Measurements from ENCODE around the gene RPP38. TPM values are rescaled to one million over a fixed set of nuclear protein-coding genes. Genes with fewer than 3 reads are reported as not detected.

The RPP38 gene, protein sequence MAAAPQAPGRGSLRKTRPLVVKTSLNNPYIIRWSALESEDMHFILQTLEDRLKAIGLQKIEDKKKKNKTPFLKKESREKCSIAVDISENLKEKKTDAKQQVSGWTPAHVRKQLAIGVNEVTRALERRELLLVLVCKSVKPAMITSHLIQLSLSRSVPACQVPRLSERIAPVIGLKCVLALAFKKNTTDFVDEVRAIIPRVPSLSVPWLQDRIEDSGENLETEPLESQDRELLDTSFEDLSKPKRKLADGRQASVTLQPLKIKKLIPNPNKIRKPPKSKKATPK
- polyA plus RNA-seq (ENCODE audit: insufficient read length in 10 of 10) = 10 to 100 TPM; 11.1 to 16.3 (median 13.1) TPM
- long read RNA-seq, donor 1, partial matches to known transcripts = 0 of 5 reads
- long read RNA-seq, donor 1, other reads (novel, unspliced or antisense) = 0 of 5 reads
- long read RNA-seq, donor 2, partial matches to known transcripts = 0 of 2 reads
- long read RNA-seq, donor 2, other reads (novel, unspliced or antisense) = 0 of 2 reads
- long read RNA-seq, donor 3 = 0 reads
- long read RNA-seq, donor 4, partial matches to known transcripts = 0 of 4 reads
- long read RNA-seq, donor 4, other reads (novel, unspliced or antisense) = 0 of 4 reads
- long read RNA-seq, donor 5, partial matches to known transcripts = 0 of 6 reads
- long read RNA-seq, donor 5, other reads (novel, unspliced or antisense) = 0 of 6 reads
- long read RNA-seq, donor 6, partial matches to known transcripts = 0 of 9 reads
- long read RNA-seq, donor 6, other reads (novel, unspliced or antisense) = 6 of 9 reads
- long read RNA-seq, donor 7, partial matches to known transcripts = 0 of 4 reads
- long read RNA-seq, donor 7, other reads (novel, unspliced or antisense) = 0 of 4 reads
- long read RNA-seq, donor 8, partial matches to known transcripts = 8 of 12 reads
- long read RNA-seq, donor 8, other reads (novel, unspliced or antisense) = 0 of 12 reads
- long read RNA-seq, donor 9, partial matches to known transcripts = 0 of 1 reads
- long read RNA-seq, donor 9, other reads (novel, unspliced or antisense) = 0 of 1 reads

DNA sequence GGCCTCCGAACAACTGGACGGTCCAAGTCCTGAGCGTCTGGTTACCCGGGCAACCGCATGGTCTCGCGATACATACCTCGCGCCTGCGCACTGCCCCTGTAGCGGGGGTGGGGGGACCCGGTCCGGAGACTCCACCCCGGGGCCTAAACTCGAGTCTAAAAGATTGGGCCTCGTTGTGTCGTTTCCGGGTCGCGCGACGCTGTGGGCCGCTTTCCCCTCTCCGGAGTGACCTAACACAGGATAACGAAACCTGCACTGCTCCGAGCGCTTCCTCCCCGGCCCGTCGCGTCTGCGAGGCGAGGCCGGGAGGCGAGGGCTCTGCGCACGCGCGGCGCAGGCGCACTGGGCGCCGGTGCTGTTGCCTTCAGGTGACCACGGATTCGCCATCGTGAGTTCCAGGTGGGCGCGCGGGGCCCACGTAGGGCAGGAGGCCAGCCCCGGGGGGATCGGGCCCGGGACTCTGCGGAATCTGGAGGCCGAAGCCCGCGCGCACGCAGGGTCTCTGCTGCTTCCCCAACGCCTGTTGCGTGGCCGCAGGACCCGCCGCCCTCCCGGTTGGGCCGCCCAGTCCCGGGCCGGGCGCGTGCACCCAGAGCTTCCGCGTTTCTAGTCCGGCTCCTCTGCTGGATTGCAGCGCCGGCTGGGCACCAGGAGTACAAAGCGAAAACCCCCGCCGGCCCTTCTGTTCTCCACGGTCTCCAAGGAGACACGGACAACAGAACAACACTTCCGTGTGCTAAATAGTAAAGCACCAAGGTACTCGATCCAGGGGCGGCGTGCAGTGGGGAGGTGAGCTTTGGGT is at the start of gene RPP38:
RPP38 (plus strand) TSS at position 345 of the 802 bp plus-strand sequence. CDS start 5,960 bp downstream, outside the sequence.
- DNase-seq = peak; percentile 95 to 99 (median 96)

DNA sequence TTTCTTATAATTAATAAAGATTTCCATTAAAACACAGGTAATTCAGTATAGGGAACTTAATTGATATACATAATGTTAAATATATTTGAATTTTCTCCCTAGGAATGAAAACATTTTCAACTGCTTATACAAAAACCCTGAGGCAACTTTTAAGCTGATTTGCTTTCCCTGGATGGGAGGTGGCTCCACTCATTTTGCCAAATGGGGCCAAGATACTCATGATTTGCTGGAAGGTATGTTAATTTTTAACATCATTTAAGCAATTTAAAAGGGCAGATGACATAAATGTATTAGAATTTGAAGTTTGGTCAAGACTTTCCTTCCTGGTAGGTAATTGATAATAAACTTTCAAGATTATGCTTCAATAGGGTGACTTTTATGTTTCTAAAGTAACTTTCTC is 47.6 kb upstream of the RPP38 start:
- no peak for DNase-seq

DNA sequence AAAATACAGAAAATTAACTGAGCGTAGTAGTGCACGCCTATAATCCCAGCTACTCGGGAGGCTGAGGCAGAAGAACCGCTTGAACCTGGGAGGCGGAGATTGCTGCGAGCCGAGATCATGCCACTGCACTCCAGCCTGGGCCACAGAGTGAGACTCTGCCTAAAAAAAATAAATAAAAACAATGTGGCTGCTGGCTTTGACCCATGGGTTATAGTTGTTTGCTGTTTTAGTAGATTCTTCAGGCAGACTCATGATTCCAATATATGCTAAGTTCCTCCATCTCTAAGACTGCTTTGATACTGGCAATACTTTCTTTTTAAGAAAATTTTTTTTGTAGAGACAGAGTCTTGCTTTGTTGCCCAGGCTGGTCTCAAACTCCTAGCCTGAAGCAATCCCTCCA is 45.0 kb upstream of the RPP38 start:
- DNase-seq = no peak

DNA sequence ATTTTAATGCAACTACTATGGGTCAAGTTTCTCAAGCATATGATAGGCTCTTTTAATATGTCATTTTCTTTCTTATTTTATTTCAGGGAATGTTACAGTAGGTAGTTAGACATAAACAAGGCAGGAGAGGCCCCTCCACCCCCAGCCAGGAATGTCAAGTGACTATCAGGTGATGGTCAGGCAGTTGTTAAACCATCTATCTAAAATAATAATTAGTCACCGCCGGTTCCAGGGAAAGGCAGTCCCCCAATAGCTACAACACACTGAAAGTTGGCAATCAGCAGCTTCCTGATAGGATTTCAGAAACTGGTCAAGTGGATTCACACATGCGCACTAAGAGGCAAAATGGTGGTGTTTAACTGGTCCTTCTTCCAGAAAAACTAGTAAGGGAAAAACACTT is 44.1 kb upstream of the RPP38 start:
- no peak for DNase-seq

DNA sequence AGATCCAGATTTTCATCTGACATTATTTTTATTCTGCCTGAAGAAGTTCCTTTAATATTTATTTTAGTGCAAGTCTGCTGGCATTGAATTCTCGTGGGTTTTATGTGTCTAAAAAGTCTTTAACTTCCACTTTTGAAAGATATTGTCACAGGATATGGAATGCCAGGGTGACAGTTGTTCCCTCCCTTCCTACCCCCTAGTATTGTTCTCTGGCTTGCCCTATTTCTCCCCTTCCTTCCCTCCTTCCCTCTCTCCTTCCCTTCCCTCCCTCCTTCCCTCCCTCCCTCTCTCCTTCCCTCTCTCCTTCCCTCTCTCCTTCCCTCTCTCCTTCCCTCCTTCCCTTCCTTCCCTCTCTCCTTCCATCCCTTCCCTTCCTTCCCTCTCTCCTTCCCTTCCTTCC is 38.5 kb upstream of the RPP38 start:
- no peak for DNase-seq

DNA sequence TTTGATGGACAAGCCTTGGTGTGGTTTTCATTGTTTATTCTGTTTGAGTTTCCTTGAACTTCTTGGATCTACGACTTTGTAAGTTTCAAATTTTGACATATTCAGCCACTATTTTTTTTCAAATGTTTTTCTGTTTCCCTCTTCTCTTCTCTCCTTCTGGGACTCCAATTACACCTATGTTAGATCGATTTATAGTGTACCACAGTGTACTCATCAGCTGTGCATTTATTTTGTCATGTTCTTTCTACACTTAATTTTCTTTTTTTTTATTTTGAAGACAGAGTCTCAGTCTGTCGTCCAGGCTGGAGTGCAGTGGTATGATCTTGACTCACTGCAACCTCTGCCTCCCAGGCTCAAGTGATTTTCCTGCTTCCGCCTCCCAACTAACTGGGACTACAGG is 37.2 kb upstream of the RPP38 start:
- no peak for DNase-seq

DNA sequence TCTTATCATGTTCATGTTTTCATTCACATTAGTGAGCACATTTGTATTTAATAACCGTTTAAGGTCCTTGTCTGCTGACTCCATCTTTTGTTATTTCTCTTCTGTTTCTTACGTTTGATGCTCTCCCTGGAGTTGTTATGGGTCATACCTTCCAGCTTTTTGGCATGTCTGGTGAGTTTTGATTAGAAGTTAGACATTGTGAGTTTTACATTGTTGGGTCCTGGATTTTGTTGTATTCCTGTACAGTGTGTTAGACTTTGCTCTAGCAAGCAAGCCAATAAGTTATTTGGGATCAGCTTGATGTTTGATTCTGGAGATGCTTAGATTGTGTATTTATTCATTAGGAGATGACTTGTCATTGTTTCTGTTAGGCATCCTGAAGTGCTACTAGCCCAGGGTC is 36.5 kb upstream of the RPP38 start:
- no peak for DNase-seq

DNA sequence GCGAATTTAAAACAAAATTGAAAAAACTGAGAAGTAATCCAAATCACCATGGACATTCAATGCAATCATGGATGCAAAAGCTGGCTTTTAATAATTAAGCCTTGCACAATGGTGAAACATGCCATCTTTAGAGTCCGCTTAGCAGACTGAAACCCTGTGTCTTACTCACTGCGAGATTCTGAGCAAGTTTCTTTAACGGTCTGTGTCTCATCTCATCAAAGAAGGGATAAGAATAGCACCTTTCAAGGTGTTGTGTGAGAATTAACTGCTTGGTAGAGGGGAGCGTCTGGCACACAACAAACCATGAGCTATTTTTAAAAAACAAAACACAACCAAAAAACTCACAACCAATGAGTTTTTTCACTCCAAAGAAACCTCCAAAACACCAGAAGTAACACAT is 30.0 kb upstream of the RPP38 start:
- DNase-seq = no peak

DNA sequence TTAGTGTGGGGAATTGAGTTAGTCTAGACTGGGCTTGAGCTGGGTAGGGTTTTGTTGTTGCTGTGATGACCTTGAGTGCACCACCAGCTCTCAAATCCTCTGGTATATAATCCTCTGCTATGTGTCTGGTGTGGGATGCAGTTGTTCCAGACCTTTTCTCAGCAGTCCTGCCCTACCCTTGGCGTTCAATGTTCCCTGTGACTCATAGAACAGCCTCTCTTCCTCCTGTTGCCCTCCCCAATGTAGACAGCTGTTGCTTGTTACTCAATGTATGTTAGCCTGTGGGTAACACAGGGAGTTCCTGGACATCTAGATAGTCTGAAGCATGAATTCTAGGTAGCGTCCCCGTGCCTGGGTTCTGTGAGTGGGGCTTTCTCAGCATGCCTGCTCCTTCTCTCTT is 28.4 kb upstream of the RPP38 start:
- peak in 2 of 3 donors; percentile 21 to 31 for DNase-seq

DNA sequence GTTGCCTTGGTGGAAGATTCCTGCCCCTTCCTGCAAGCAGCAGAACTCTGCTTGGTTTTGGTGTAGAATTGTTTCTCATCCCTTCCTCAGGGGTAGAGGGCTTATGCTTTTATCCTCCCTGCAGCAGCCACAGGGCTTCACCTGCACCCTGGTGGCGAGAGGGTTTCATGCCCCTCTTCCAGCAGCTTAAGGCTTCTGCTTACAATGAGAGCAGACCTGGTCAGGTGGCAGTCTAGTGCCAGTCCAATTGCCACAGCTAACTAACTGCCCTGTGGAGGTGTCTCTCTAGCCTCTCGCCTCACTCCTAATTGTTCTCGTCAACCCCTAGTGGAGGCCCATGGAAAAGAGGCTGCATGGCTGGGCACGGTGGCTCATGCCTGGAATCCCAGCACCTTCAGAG is 27.9 kb upstream of the RPP38 start:
- no peak for DNase-seq

DNA sequence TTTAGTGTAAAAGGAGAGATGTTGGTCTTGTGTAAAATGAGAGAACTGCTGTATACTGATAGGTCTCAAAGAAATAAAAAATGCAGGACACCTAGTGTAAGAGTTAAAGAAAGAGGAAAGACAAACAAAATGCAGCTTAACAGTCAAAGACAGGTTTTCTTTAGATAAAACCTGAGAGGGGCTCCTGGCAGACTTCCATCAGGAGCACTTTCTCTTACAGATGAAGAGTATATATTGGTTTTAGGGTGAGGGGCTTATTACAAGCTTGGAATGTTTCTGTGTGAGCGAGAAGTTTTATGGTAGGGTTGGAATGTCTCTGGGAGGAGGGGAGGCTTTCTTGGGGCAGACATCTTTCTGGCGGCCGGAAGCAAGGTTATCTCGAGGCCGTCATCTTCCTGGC is 24.8 kb upstream of the RPP38 start:
- no peak for DNase-seq

DNA sequence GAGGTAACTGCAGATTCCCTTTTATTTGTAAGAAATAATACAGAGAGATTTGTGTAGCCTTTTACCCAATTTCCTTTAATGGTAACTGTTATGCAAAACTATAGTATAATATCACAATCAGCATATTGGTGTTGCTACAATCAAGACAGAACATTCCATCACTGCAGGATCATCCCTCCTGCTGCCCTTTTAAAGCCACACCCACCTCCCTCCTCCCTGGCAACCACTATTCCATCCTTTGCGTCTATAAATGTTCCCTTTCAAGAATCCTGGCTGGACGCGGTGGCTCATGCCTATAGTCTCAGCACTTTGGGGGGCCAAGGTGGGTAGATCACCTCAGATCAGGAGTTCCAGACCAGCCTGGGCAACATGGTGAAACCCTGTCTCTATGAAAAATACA is 21.7 kb upstream of the RPP38 start:
- no peak for DNase-seq

DNA sequence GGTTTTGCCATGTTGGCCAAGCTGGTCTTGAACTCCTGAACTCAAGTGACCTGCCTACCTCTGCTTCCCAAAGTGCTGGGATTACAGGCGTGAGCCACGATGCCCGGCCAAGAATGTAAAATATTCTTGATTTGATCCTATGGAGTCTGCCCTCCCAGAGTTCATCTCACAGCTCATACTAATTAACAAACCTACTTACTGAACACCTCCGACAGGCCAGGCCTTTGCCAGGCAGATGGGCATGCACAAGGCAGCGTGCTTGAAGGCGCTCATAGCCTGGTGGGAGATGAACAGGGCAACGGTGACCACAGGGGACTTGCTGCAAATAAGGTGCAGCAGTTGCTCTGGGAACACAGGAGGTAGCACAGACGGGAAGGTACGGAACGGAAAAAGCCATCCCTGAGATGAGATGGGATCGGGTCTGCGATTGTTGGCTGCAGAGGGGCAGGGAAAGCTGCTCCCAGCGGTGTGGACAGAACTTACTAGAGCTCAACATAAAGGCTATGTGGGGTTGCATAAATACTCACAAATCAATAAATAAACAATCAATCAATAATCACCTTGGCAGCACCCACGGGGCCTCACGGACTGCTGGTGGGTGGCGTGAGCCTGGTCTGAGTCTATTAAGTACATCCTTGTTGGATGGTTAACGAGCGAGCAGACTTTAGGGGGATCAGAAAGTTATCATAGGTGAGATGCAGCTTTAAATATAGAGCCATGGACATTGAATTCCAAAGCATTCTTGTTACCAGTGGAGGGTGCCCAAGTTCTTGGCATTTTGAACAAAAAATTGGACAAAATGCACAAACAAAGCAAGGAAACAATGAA is 13.3 kb upstream of the RPP38 start:
- no peak for DNase-seq

DNA sequence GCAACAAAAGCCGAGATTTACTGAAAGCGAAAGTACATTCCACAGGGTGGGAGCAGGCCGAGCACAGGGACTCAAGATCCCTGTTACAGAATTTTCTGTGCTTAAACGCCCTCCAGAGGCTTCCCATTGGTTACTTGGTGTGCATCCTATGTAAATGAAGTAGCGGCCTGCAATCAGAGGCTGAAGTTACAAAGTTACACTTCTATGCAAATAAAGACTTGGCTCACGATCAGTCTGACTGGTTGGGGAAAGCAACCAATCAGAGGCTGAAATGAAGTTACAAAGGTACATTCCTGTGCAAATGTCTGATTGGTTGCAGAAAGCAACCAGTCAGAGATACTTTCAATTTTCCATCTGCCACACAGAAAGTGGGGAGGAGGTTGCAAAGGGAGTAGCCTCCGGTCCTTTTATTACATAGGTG is 12.6 kb upstream of the RPP38 start:
- peak; percentile 73 to 91 (median 84) for DNase-seq

DNA sequence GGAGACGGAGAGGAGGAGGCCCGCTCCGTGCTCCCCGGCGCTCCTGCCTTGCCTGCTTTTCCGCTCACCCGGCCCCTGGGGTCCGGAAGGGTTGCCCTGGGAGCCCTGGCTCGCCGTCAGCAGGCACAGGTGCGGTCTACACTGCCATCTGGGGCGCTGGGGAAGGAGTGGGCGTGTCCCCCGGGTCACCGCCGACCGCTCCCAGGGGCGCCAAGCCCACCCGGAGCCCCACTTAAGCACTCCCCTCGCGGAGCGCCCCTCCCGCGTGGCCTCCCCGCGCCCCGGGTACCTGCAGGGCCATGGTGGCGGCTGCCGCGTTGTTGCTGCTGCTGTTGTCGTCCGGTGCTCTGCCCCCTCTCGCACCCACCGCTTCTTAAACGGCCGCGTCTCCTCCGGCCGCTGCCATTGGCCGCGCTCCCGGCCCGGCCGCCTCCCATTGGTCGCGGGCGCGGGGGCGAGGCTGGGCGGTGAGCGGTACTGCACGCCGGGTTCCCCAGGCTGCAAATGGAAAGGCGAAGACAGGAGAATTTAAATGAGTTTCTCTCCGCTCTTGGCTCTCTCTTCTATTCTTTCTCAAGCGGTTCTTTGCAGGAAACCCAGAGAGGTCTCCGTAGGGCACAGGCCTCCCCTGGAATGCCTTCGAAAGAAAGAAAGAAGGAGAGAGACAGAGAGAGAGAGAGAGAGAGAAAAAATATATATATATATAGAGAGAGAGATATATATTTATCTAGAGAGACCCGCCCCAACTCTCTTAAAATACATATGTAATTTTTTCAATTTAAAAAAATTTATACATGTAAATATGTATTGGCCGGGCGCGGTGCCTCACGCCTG is 8.5 kb upstream of the RPP38 start, which contains the start of gene ACBD7:
ACBD7 (minus strand) TSS at position 349 of the 834 bp plus-strand sequence; CDS start at position 301, 48 bp downstream.
- DNase-seq = peak; percentile 62 to 93 (median 86)

DNA sequence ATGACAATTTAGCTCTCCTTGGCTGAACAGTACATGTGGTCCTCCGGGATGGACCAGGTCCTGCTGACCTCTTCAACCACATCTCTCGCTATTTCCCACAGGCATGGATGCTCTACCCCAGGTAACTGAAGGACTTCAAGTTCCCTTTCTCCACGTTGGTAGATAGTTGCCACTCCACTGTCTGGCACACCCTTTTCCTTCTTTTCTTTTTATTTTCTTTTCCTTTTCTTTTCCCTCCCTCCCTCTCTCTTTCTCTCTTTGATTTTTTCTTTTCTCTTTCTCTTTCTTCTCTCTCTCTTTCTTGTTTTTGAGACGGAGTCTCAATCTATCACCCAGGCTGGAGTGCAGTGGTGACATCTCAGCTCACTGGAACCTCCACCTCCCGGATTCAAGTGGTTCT is 5.7 kb upstream of the RPP38 start:
- DNase-seq = no peak

DNA sequence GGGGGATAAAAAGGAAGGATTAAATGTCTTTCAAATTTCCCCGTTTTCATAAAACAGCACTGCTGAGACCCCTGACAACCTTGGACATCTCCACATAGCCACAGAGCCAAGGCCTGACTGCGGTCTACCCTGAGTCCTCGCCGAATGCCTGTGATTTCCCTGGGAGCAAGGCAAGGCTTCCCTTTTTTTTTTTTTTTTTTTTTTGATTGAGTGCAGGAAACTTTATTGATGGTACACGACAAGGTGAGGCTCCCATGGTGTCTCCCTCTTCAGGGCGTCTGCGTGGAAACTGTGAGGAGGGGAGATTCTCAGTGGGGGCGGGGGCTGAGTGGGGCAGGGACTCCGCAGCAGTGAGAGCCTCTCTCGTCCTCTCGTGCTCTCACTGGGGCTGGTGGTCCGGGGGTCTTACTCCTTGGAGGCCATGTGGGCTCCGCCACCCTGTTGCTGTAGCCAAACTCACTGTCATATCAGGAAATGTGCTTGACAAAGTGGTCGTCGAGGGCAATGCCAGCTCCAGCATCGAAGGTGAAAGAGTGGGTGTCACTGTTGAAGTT is 4.2 kb upstream of the RPP38 start:
- DNase-seq = no peak

DNA sequence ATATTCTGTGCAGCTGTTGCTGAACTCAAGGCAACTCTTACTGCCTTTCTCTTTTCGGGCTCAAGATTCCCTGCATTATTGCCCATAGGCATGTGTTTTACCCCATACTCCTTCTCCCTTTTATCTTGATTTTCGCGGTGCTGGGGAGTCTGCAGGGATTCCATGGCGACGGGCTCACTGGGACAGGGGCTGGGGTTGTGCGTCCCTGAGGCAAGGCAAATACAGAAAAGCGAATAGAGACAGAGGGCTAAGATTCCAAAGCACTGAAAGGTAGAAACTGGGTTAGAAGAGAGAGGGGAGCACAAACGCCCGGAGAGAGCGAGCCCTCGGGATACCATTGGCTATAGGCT is 519 bp upstream of the RPP38 start:
- no peak for DNase-seq

DNA sequence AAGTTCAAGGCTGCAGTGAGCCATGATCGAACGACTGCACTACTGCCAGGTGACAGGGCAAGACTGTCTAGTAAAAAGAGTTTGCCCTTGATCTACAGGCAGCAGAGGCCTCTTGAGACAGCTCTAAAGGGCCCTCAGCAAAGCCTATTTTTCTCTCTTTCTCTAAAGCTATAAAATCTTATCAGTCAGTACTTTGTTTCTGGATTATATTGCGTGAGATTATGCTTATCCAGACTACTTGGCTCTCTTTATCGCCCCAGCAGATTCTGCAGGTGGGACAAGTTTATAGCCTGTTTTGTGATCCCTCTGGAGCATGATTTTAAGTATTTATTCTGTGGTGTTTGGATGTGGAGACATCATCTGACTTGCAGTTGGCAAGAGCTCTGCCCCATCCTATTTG is 2.7 kb downstream of the RPP38 start:
- DNase-seq = no peak

DNA sequence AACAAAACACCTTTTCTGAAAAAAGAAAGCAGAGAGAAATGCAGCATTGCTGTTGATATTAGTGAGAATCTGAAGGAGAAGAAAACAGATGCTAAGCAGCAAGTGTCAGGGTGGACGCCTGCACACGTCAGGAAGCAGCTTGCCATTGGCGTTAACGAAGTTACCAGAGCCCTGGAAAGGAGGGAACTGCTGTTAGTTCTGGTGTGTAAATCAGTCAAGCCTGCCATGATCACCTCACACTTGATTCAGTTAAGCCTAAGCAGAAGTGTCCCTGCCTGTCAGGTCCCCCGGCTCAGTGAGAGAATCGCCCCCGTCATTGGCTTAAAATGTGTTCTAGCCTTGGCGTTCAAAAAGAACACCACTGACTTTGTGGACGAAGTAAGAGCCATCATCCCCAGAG is 6.4 kb downstream of the RPP38 start:
- DNase-seq = no peak
